Lower leg skin (tissue), 3 donors: ENCODE data around the gene RAVER1.

ENCODE experiments used
- POLR2A ChIP-seq, 2 donors: fragments of 450-650 bp; IDR thresholded peaks; one replicate each; pipeline ENCODE4 v1.6.1; 2016 to 2017; ENCODE audit warnings: antibody characterized with exemption in 2 of 2, mild to moderate bottlenecking in 1 of 2, moderate library complexity in 1 of 2
- TF ChIP-seq, protein P1 (sequence below), 3 donors: fragments of 450-650 bp; IDR thresholded peaks; one replicate each; pipeline ENCODE4 v1.5.1; 2016; ENCODE audit warnings: antibody characterized with exemption in 3 of 3, mild to moderate bottlenecking in 3 of 3, moderate library complexity in 2 of 3

DNA sequence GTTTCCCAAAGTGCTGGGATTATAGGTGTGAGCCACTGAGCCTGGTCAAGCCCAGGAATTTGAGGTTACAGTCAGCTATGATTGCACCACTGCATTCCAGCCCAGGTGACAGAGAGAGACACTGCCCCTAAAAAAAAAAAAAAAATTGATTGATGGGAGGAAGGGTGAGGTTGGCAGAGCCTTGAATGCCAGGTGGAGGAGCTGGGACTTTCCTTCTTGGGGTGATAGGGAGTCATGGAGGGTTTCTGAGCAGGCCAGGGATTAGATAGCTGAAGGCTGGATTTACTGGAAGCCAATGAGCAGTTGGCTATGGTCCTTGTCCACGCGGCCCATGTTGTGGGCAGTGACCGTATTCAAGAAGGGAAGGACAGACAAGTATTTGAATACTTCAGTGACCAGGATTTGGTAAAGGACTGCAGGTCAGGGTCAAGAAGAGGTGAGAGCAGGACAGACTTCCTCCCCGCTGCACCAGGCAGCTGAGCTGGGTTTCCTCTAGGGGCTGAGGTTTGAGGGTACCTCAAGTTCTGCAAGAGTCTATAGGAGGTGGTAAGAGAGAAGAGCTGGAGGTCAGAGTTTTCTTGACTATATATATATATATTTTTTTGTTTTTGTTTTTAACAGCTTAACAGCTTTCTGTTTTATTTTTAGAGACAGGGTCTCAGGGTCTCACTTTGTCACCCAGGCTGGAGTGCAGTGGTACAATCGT is 53.4 kb downstream of the RAVER1 start:
- TF ChIP-seq POLR2A (IDR thresholded peaks at IDR 0.05) = no peak
- TF ChIP-seq, protein P1, sequence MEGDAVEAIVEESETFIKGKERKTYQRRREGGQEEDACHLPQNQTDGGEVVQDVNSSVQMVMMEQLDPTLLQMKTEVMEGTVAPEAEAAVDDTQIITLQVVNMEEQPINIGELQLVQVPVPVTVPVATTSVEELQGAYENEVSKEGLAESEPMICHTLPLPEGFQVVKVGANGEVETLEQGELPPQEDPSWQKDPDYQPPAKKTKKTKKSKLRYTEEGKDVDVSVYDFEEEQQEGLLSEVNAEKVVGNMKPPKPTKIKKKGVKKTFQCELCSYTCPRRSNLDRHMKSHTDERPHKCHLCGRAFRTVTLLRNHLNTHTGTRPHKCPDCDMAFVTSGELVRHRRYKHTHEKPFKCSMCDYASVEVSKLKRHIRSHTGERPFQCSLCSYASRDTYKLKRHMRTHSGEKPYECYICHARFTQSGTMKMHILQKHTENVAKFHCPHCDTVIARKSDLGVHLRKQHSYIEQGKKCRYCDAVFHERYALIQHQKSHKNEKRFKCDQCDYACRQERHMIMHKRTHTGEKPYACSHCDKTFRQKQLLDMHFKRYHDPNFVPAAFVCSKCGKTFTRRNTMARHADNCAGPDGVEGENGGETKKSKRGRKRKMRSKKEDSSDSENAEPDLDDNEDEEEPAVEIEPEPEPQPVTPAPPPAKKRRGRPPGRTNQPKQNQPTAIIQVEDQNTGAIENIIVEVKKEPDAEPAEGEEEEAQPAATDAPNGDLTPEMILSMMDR (IDR thresholded peaks at IDR 0.05) = no peak
